ENCODE measurements around the gene HDLBP.
"Not testable (repeated sequence)": the region's sequence is repeated elsewhere in the genome, so short reads cannot be mapped to it uniquely, and the experiment has no call there.

Gene HDLBP

GRCh38 chr2:241334813-241335212 lies 19.3 kb upstream of the HDLBP start:
- DNase-seq, result no peak

GRCh38 chr2:241330616-241330981 lies 15.1 kb upstream of the HDLBP start:
- no peak for DNase-seq

- DNase-seq, result no peak
Measured at GRCh38 chr2:241329669-241330615, 14.5 kb upstream of the HDLBP start.

GRCh38 chr2:241325257-241325656 lies 9.8 kb upstream of the HDLBP start:
- no peak for DNase-seq

- no peak for DNase-seq
Measured at GRCh38 chr2:241324775-241325174, 9.3 kb upstream of the HDLBP start.

GRCh38 chr2:241323778-241324177 lies 8.3 kb upstream of the HDLBP start:
- DNase-seq, result no peak

GRCh38 chr2:241321886-241322285 lies 6.4 kb upstream of the HDLBP start:
- DNase-seq, result no peak

GRCh38 chr2:241321033-241321432 lies 5.6 kb upstream of the HDLBP start:
- no peak for DNase-seq

- DNase-seq, result no peak
Measured at GRCh38 chr2:241320394-241320793, 4.9 kb upstream of the HDLBP start.

GRCh38 chr2:241318830-241319229 lies 3.4 kb upstream of the HDLBP start:
- DNase-seq, result not testable (repeated sequence)

- DNase-seq, result no peak
Measured at GRCh38 chr2:241317391-241317790, 1.9 kb upstream of the HDLBP start.

GRCh38 chr2:241316825-241317224 lies 1.4 kb upstream of the HDLBP start:
- DNase-seq, result no peak

- peak; percentile 66 for DNase-seq
Measured at GRCh38 chr2:241315879-241316631, 583 bp upstream of the HDLBP start, which contains the start of gene SEPTIN2. Gene SEPTIN2, plus strand, starts transcription at chr2:241315925. Its CDS starts 8,308 bp downstream, at chr2:241324233.

- no peak for DNase-seq
Measured at GRCh38 chr2:241314226-241315092, 1.0 kb downstream of the HDLBP start.

GRCh38 chr2:241313543-241314095 lies 1.9 kb downstream of the HDLBP start:
- no peak for DNase-seq

- no peak for DNase-seq
Measured at GRCh38 chr2:241312082-241312481, 3.4 kb downstream of the HDLBP start.

GRCh38 chr2:241310917-241311566 lies 4.4 kb downstream of the HDLBP start:
- DNase-seq, result no peak

GRCh38 chr2:241309684-241310117 lies 5.8 kb downstream of the HDLBP start:
- DNase-seq, result peak; percentile 56

GRCh38 chr2:241308832-241309500 lies 6.5 kb downstream of the HDLBP start:
- no peak for DNase-seq

- no peak for DNase-seq
Measured at GRCh38 chr2:241308267-241308666, 7.2 kb downstream of the HDLBP start.

- no peak for DNase-seq
Measured at GRCh38 chr2:241307055-241307454, 8.4 kb downstream of the HDLBP start.
